Cardiac muscle cell (in vitro differentiated cells and primary cell): ENCODE data around the gene CALR. TPM values are rescaled to one million over a fixed set of nuclear protein-coding genes. Genes with fewer than 3 reads are reported as not detected.
A peak's percentile ranks its signal among the peaks of the same experiment; 100 is the strongest.

ENCODE experiments used
- DNase-seq, 2 donors: peaks; one replicate each; pipeline versions ENCODE4 v3.0.0 to v3.0.0-alpha.2; 2010 to 2017; ENCODE audit warnings: low read depth in 1 of 2, low spot score in 1 of 2
- H3K27ac ChIP-seq: fragments of 200-600 bp; sonication (generic); 2 replicates; pipeline ENCODE4 v1.5.1; 2016
- H3K27me3 ChIP-seq: fragments of 200-600 bp; sonication (generic); 2 replicates; pipeline ENCODE4 v1.6.0; 2016; ENCODE audit warnings: control low read depth
- H3K36me3 ChIP-seq: fragments of 200-600 bp; sonication (generic); 2 replicates; pipeline ENCODE4 v1.5.1; 2016; ENCODE audit warnings: control low read depth
- H3K4me1 ChIP-seq: fragments of 200-600 bp; sonication (generic); 2 replicates; pipeline ENCODE4 v1.8.1; 2017; ENCODE audit warnings: low read depth, mild to moderate bottlenecking, mixed run types
- H3K4me3 ChIP-seq: fragments of 200-600 bp; sonication (generic); 2 replicates; pipeline ENCODE4 v1.5.1; 2016; ENCODE audit warnings: mild to moderate bottlenecking
- H3K9me3 ChIP-seq: fragments of 200-600 bp; sonication (generic); 2 replicates; pipeline ENCODE4 v1.5.1; 2017; ENCODE audit warnings: low read depth, mild to moderate bottlenecking, control low read depth
- polyA plus RNA-seq: library from polyadenylated mRNA; unstranded; fragments of >200 nt; fragmentation: Nextera tagmentation; extraction: Ambion mirVana; gene quantifications from 2 replicates; pipeline ENCODE4 v1.2.1, GENCODE V29; 2016
- total RNA-seq: library from RNA; depleted of rRNA; stranded (reverse); fragments of >200 nt; gene quantifications from 2 replicates; pipeline ENCODE4 v1.2.3, GENCODE V29; 2016
- TF ChIP-seq, protein P1 (sequence below): IDR thresholded peaks from 2 replicates; pipeline ENCODE4 v1.5.1; 2012; ENCODE audit warnings: low read depth, mild to moderate bottlenecking, low read length

The CALR gene
- total and polyA plus RNA-seq, 2 experiments from 2014 or later: 615 to 856 TPM

GRCh38 chr19:12896460-12896859, 41.9 kb upstream of the CALR start:
- H3K9me3 ChIP-seq: no peaks in the 10 kb centered on the region
- no peak overlapping the region for H3K4me3 ChIP-seq
- H3K36me3 ChIP-seq: peaks cover 3% of the 10 kb centered on the region
- DNase-seq: no peak
- TF ChIP-seq, protein P1, sequence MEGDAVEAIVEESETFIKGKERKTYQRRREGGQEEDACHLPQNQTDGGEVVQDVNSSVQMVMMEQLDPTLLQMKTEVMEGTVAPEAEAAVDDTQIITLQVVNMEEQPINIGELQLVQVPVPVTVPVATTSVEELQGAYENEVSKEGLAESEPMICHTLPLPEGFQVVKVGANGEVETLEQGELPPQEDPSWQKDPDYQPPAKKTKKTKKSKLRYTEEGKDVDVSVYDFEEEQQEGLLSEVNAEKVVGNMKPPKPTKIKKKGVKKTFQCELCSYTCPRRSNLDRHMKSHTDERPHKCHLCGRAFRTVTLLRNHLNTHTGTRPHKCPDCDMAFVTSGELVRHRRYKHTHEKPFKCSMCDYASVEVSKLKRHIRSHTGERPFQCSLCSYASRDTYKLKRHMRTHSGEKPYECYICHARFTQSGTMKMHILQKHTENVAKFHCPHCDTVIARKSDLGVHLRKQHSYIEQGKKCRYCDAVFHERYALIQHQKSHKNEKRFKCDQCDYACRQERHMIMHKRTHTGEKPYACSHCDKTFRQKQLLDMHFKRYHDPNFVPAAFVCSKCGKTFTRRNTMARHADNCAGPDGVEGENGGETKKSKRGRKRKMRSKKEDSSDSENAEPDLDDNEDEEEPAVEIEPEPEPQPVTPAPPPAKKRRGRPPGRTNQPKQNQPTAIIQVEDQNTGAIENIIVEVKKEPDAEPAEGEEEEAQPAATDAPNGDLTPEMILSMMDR: no peak
- H3K4me1 ChIP-seq: no peaks in the 10 kb centered on the region
- H3K27ac ChIP-seq: no peak overlapping the region
- H3K27me3 ChIP-seq: no peaks in the 10 kb centered on the region

DNA sequence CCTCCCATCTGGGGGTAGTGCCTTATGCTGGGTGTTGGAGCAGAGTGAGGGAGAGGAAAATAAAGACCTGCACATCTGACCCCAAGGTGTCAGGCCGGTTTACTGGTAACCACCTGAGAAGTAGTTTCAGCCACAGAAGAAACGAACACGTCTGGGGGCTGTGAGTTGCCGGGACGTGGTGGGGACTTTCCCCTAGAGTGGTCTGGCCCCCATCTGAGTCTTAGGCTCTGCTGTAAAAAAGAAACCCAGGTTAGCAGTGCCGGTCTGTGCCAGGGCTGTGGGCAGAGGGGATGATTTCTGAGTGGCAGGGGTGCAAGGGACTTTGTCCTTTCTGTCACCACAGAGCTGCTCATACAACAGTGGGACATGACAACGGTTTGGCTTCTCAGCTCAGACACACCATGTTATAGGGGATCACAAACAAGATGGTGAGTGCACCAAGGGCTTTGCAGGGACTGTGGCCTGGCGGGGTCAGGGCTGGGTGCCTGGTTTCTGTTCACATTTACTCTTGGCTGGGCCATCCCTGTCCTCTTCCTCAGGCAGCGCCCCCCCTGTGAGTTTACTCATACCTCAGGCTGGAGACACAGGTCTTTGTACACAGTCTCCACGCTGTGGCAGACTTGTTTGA, 38.4 kb upstream of the CALR start:
- DNase-seq: no peak
- Histone ChIP-seq H3K4me3 (no peak overlapping the region), H3K9me3 (no peaks in the 10 kb centered on the region), H3K4me1 (no peaks in the 10 kb centered on the region), H3K36me3 (peaks cover 3% of the 10 kb centered on the region), H3K27me3 (no peaks in the 10 kb centered on the region), H3K27ac (no peak overlapping the region)
- TF ChIP-seq, protein P1: no peak

DNA sequence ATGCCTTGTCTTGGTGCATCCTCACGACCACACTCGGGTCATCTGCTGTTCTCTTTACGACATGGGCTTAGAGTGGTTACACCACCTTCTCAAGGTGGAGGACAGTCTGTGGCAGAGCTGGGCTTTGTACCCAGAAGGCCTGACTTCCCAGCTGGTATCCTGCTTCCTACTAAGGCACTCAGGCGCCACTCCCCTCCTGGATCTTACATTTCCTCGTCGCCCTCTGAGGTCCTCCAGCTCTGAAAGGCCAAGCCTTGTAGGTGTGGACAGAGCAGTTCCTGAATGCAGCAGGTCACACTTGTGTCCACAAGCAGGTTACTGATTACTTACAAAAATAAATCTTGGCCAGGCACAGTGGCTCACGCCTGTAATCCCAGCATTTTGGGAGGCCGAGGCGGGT, 31.2 kb upstream of the CALR start:
- H3K9me3 ChIP-seq: no peaks in the 10 kb centered on the region
- no peak overlapping the region for H3K4me3 ChIP-seq
- no peak overlapping the region for H3K27ac ChIP-seq
- no peaks in the 10 kb centered on the region for H3K27me3 ChIP-seq
- H3K4me1 ChIP-seq: no peaks in the 10 kb centered on the region
- TF ChIP-seq, protein P1: no peak
- H3K36me3 ChIP-seq: no peaks in the 10 kb centered on the region
- no peak for DNase-seq

GRCh38 chr19:12912571-12912970, 25.8 kb upstream of the CALR start:
- H3K36me3 ChIP-seq: no peaks in the 10 kb centered on the region
- no peaks in the 10 kb centered on the region for H3K27me3 ChIP-seq
- no peaks in the 10 kb centered on the region for H3K9me3 ChIP-seq
- peaks cover 6% of the 10 kb centered on the region for H3K4me1 ChIP-seq
- H3K27ac ChIP-seq: no peak overlapping the region
- no peak overlapping the region for H3K4me3 ChIP-seq
- TF ChIP-seq, protein P1: no peak
- DNase-seq: no peak

DNA sequence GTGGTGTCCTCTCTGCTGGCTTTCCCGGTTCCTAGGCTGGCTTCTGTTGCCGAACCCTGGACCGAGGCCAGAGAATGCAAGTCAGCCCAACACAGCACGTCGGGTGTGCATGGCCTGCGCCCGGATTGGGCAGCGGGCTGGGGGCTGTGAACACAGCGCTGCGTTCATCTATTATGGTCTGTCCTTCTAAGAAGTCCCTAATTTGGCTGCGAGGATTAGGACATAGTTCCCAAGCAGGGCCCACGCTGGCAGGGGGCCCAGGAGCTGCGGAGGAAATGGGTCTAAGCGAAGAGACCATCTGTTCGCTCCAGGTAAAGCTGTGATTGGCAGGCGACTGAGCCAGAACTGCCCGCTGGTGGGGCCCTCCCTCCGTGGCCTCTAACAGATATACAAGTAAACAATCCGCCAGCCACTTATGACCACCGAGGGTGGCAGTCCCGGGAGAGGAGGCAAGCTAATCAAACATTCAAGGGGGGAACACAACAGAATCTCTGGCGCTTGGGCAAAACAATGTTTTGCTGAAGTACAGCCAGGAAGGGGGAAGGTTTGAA, 25.3 kb upstream of the CALR start:
- Histone ChIP-seq H3K27ac (no peak overlapping the region), H3K27me3 (no peaks in the 10 kb centered on the region), H3K4me3 (no peak overlapping the region), H3K36me3 (no peaks in the 10 kb centered on the region), H3K4me1 (peaks cover 6% of the 10 kb centered on the region), H3K9me3 (no peaks in the 10 kb centered on the region)
- TF ChIP-seq, protein P1: no peak
- DNase-seq: peak; percentile 43 to 91
